ENCODE data around the gene RBFOX2.
"Not testable (repeated sequence)": the region's sequence is repeated elsewhere in the genome, so short reads cannot be mapped to it uniquely, and the experiment has no call there.

The RBFOX2 gene

GRCh38 chr22:35775339-35775738 is 253.3 kb downstream of the RBFOX2 start:
- DNase-seq (ENCODE audit: low spot score), result no peak

GRCh38 chr22:35769974-35770373 is 258.6 kb downstream of the RBFOX2 start:
- no peak for DNase-seq (ENCODE audit: low spot score)

GRCh38 chr22:35766654-35767580 is 261.7 kb downstream of the RBFOX2 start:
- DNase-seq (ENCODE audit: low spot score), result no peak

GRCh38 chr22:35761037-35761436 is 267.6 kb downstream of the RBFOX2 start:
- no peak for DNase-seq (ENCODE audit: low spot score)

- no peak for DNase-seq (ENCODE audit: low spot score)
These were observed 270.2 kb downstream of the RBFOX2 start for GRCh38 chr22:35758394-35758793.

- DNase-seq (ENCODE audit: low spot score), result no peak
These were observed 271.9 kb downstream of the RBFOX2 start for GRCh38 chr22:35756722-35757121.

- no peak for DNase-seq (ENCODE audit: low spot score)
These were observed 273.9 kb downstream of the RBFOX2 start for GRCh38 chr22:35754761-35755160.

GRCh38 chr22:35752863-35753189 is 275.8 kb downstream of the RBFOX2 start:
- no peak for DNase-seq (ENCODE audit: low spot score)

GRCh38 chr22:35752006-35752862 is 276.4 kb downstream of the RBFOX2 start:
- no peak for DNase-seq (ENCODE audit: low spot score)

- no peak for DNase-seq (ENCODE audit: low spot score)
These were observed 278.8 kb downstream of the RBFOX2 start for GRCh38 chr22:35749808-35750207.

- DNase-seq (ENCODE audit: low spot score), result no peak
These were observed 281.5 kb downstream of the RBFOX2 start for GRCh38 chr22:35746946-35747703.

- DNase-seq (ENCODE audit: low spot score), result no peak
These were observed 282.4 kb downstream of the RBFOX2 start for GRCh38 chr22:35746248-35746647.

GRCh38 chr22:35743326-35743860 is 285.2 kb downstream of the RBFOX2 start:
- no peak for DNase-seq (ENCODE audit: low spot score)

- no peak for DNase-seq (ENCODE audit: low spot score)
These were observed 286.1 kb downstream of the RBFOX2 start for GRCh38 chr22:35742342-35743100.

GRCh38 chr22:35740616-35741015 is 288.0 kb downstream of the RBFOX2 start:
- no peak for DNase-seq (ENCODE audit: low spot score)

- no peak for DNase-seq (ENCODE audit: low spot score)
These were observed 288.7 kb downstream of the RBFOX2 start for GRCh38 chr22:35739931-35740380.

- DNase-seq (ENCODE audit: low spot score), result peak; percentile 4
These were observed 289.3 kb downstream of the RBFOX2 start for GRCh38 chr22:35739076-35739930.

- DNase-seq (ENCODE audit: low spot score), result not testable (repeated sequence)
These were observed 290.7 kb downstream of the RBFOX2 start for GRCh38 chr22:35737886-35738285.

- no peak for DNase-seq (ENCODE audit: low spot score)
These were observed 291.9 kb downstream of the RBFOX2 start for GRCh38 chr22:35736701-35737100.

- no peak for DNase-seq (ENCODE audit: low spot score)
These were observed 292.5 kb downstream of the RBFOX2 start for GRCh38 chr22:35736166-35736565.

Data from CD4-positive, alpha-beta T cell treated with Interleukin-15 for 4 hours (primary cell).